Dendritic cell treated with granulocyte-macrophage colony-stimulating factor and Interleukin-4, amounts not matched to agents 40 ng/mL and 50 ng/mL, for 4 days (primary cell): ENCODE data around the gene PTGES3.
A peak's percentile ranks its signal among the peaks of the same experiment; 100 is the strongest.

ENCODE experiments used
- H3K27ac Mint-ChIP-seq: one replicate; pipeline ENCODE4 v1.8.0; 2022; ENCODE audit warnings: mild to moderate bottlenecking, mixed read lengths
- H3K27me3 Mint-ChIP-seq: one replicate; pipeline ENCODE4 v1.8.0; 2022; ENCODE audit warnings: mild to moderate bottlenecking, mixed read lengths
- H3K36me3 Mint-ChIP-seq: one replicate; pipeline ENCODE4 v1.8.0; 2022; ENCODE audit warnings: low read depth, mixed read lengths
- H3K4me1 Mint-ChIP-seq: one replicate; pipeline ENCODE4 v1.8.0; 2022; ENCODE audit warnings: low read depth, mixed read lengths
- H3K4me3 Mint-ChIP-seq: one replicate; pipeline ENCODE4 v1.8.0; 2022; ENCODE audit warnings: mild to moderate bottlenecking, moderate library complexity, mixed read lengths
- H3K9me3 Mint-ChIP-seq: one replicate; pipeline ENCODE4 v1.8.0; 2022; ENCODE audit warnings: mixed read lengths
- intact Hi-C: fragments of 100-400 bp; cut with micrococcal nuclease; formaldehyde crosslinking; loops from one replicate; pipeline ENCODE4 v1.15.0; 2022

PTGES3 gene

DNA sequence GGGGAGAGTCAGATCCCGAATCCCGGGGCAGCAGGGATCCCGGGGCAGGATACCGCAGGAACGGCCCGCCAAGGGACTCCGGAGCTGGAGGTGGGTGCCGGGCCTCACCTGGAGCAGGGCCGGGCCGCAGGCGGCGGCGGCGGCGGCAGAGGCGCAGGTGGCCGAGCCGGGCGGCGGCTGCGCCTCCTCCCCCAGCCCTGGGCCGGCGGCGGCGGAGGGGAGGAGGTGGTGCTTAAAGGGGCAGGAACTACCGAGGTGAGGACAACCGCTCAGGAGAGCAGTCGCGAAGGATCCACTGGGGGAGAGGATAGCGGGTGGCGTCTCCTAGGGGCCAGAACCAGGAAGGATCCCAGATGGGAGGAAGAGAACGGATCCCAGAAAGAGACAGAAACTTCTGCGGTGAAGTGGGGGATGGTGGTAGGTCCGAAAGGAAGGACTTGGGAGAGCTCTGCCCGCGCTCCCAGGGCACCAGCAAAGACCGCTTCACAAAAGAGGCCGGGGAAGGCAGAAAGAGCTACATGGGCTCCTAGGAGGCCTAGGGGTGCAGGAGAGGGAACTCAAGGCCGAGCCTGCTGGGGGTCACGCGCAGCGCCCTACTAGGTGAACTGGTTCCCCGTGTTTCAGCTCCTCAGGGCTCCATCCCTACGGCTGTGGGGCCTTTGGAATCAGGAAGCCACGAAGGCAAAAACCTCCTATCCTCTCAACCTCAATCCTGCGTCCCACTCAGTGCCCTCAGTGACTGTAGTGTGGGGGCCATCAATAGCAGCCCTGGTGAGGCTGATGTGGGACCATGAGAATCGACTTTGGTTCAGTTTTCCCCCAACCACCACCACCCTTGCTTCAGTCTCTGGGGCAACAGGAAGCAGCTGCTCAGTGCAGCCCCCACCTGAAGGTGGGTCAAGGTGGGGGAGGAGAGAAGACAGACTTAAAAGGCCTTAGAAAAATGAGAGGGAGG lies 53.0 kb downstream of the PTGES3 start:
- intact Hi-C loops: loop anchor here (5.0 to 10.0 kb wide), 3 partner anchors 52 to 450 kb away; partner anchors contain the start of genes NAB2 and PTGES3
- Mint-ChIP-seq H3K27me3 (no peaks in the 10 kb centered on the region), H3K27ac (peak overlapping the region; percentile 90), H3K4me3 (peak overlapping the region; percentile 97), H3K36me3 (peaks cover 63% of the 10 kb centered on the region), H3K9me3 (no peaks in the 10 kb centered on the region), H3K4me1 (peaks cover 89% of the 10 kb centered on the region)

GRCh38 chr12:56634242-56634836 lies 53.7 kb downstream of the PTGES3 start:
- Mint-ChIP-seq H3K4me1 (peaks cover 84% of the 10 kb centered on the region), H3K4me3 (peak overlapping the region; percentile 97), H3K27ac (peak overlapping the region; percentile 90), H3K27me3 (no peaks in the 10 kb centered on the region), H3K9me3 (no peaks in the 10 kb centered on the region), H3K36me3 (peaks cover 63% of the 10 kb centered on the region)
- intact Hi-C loops: loop anchor here (10.0 kb wide), 1 partner anchor 450 kb away; the partner anchor contains the start of gene NAB2

GRCh38 chr12:56633468-56634241 lies 54.4 kb downstream of the PTGES3 start:
- Mint-ChIP-seq H3K27me3 (no peaks in the 10 kb centered on the region), H3K27ac (peak overlapping the region; percentile 90), H3K4me3 (peak overlapping the region; percentile 97), H3K36me3 (peaks cover 63% of the 10 kb centered on the region), H3K4me1 (peaks cover 82% of the 10 kb centered on the region), H3K9me3 (no peaks in the 10 kb centered on the region)
- intact Hi-C loops: loop anchor here (10.0 kb wide), 1 partner anchor 451 kb away; the partner anchor contains the start of gene NAB2

GRCh38 chr12:56632701-56633467 lies 55.2 kb downstream of the PTGES3 start:
- intact Hi-C loops: loop anchor here (10.0 kb wide), 1 partner anchor 452 kb away; the partner anchor contains the start of gene NAB2
- Mint-ChIP-seq H3K36me3 (peaks cover 60% of the 10 kb centered on the region), H3K27me3 (no peaks in the 10 kb centered on the region), H3K4me1 (peaks cover 82% of the 10 kb centered on the region), H3K4me3 (peak overlapping the region; percentile 97), H3K27ac (peak overlapping the region; percentile 90), H3K9me3 (no peaks in the 10 kb centered on the region)

- H3K4me1 Mint-ChIP-seq: peaks cover 81% of the 10 kb centered on the region
- intact Hi-C loops: loop anchor here (10.0 kb wide), 1 partner anchor 453 kb away; the partner anchor contains the start of gene NAB2
- H3K9me3 Mint-ChIP-seq: no peaks in the 10 kb centered on the region
- peak overlapping the region; percentile 90 for H3K27ac Mint-ChIP-seq
- H3K36me3 Mint-ChIP-seq: peaks cover 60% of the 10 kb centered on the region
- H3K27me3 Mint-ChIP-seq: no peaks in the 10 kb centered on the region
- H3K4me3 Mint-ChIP-seq: peak overlapping the region; percentile 97
Observed at GRCh38 chr12:56631790-56632700, 56.0 kb downstream of the PTGES3 start.

DNA sequence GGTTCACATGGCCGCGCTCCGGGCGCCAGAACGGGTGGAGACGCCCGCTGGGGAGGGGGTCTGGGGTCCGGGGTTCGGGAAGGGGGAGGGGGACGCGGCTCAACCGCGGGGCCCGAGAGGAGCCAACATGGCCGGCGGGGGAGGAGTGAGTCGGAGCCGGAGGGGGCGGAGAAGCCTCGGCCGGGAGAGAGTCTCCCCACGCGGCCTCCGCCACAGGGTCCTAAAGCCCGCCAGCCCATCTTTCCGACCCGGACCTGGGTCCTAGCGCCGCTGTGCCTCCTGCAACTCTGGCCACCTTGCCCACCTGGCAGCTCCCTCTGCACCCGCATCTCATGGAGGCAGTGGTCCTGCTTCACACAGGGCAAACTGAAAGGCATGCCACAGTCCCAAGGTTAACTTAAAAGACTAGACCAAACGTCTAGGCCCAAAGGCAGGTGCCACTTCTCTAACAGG lies 57.9 kb downstream of the PTGES3 start, which contains the start of gene BAZ2A:
BAZ2A (minus strand) TSS at position 147 of the 453 bp plus-strand sequence. CDS start 12,796 bp downstream, outside the sequence.
- H3K27ac Mint-ChIP-seq: peak within 1 kb of the TSS; percentile 90
- intact Hi-C loops: loop anchor here (10.0 kb wide), 1 partner anchor 455 kb away; the partner anchor contains the start of gene NAB2
- peaks cover 65% of the 10 kb centered on the region for H3K4me1 Mint-ChIP-seq
- H3K27me3 Mint-ChIP-seq: no peaks in the 10 kb centered on the region
- H3K36me3 Mint-ChIP-seq: peaks cover 69% of the 10 kb centered on the region
- H3K4me3 Mint-ChIP-seq: peak within 1 kb of the TSS; percentile 86
- no peaks in the 10 kb centered on the region for H3K9me3 Mint-ChIP-seq

DNA sequence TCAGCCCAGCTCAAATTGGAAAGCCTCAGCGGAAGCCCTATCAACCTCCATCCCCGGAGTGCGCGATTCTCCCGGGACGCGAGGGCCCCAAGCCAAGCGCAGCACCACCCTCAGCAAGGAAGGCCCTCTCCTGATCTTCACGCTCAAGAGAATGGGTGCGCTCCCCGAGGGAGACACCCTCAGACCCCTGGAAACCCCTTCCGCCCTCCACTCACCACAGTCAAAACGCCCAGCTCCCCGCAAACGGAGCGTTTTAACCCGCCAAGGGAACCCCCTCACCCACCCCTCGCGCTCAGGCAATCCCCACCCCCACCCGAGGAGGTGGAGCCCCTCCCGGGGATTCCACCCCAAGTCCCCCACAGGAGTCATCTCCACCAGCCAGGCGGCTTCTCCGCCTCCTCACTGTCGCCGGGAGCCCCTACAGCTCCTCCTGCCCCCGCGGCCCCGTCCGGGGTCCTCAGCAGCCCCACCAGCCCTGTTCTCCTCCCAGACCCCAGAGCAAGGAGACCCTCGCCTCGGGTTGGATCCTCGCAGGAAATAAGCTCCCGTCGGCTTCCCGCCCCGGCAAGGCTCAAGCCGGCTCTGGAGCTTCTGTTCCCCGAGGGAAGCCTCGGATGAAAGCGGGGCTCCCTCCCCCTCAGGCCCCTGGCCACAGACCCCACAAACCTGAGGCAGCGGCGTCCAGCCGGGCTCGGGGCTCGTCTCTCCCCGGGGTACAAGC lies 58.5 kb downstream of the PTGES3 start:
- Mint-ChIP-seq H3K27me3 (no peaks in the 10 kb centered on the region), H3K9me3 (no peaks in the 10 kb centered on the region), H3K36me3 (peaks cover 67% of the 10 kb centered on the region), H3K4me1 (peaks cover 63% of the 10 kb centered on the region), H3K4me3 (peak overlapping the region; percentile 86), H3K27ac (peak overlapping the region; percentile 90)
- intact Hi-C loops: loop anchor here (10.0 kb wide), 1 partner anchor 455 kb away; the partner anchor contains the start of gene NAB2

DNA sequence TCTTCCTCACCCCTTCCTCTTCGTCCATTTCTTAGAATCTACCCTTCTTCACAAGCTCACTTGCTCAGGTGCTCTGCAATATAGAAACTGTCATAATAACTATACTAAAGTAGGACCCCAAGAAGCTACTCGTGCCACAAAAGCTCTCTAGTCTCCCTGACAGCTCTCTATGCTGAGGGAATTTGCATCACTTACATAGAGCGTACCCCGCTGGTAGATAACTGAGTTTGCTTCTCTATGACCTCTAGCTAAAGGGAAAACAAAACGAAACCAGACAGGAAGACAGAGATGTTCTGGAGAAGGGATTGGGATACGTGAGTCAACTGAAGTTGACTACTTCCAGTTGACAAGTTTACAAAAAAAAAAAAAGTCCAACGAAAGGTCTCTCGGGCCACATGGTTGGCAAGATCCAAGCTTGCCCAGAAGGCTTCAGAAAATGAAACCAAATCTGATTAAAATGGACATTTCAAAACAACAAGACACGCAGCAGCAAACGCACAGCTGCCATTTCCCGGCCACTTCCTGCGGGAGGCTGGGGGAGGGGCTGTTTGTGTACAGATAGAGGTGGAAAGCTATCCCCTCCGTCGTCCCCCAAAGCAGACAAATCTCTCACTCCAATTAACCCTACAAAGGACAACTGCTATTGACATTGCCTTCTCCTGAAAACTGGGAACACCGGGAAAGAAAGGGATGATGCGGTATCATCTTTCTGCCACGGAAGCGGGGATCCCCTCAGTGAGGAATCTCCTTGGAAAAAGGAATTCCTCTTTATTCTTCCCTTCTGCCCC lies 59.2 kb downstream of the PTGES3 start:
- H3K4me3 Mint-ChIP-seq: peak overlapping the region; percentile 86
- H3K4me1 Mint-ChIP-seq: peaks cover 63% of the 10 kb centered on the region
- no peaks in the 10 kb centered on the region for H3K9me3 Mint-ChIP-seq
- peaks cover 67% of the 10 kb centered on the region for H3K36me3 Mint-ChIP-seq
- no peaks in the 10 kb centered on the region for H3K27me3 Mint-ChIP-seq
- peak overlapping the region; percentile 90 for H3K27ac Mint-ChIP-seq
- intact Hi-C loops: no loop called here

DNA sequence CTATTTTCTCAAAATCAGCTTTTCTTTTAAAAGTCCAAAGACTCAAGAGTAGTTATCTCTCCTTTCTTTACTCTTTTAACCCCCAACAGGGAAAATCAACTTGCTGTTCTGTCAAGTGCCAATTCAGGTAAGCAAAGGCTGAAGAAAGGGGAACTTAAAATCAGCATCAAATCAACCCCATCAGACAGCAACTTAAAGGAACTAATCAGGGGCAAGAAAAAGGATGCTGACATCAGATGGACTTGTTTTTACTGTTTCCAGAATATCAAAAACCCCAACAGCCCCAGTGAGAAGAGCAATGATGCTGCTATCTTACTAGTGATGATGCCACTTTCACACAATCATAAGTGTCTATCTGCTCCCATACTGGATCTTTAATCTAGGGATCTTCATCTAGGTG lies 61.4 kb downstream of the PTGES3 start:
- no peaks in the 10 kb centered on the region for H3K27me3 Mint-ChIP-seq
- intact Hi-C loops: no loop called here
- no peak overlapping the region for H3K4me3 Mint-ChIP-seq
- H3K9me3 Mint-ChIP-seq: no peaks in the 10 kb centered on the region
- H3K4me1 Mint-ChIP-seq: peaks cover 48% of the 10 kb centered on the region
- peaks cover 84% of the 10 kb centered on the region for H3K36me3 Mint-ChIP-seq
- no peak overlapping the region for H3K27ac Mint-ChIP-seq

DNA sequence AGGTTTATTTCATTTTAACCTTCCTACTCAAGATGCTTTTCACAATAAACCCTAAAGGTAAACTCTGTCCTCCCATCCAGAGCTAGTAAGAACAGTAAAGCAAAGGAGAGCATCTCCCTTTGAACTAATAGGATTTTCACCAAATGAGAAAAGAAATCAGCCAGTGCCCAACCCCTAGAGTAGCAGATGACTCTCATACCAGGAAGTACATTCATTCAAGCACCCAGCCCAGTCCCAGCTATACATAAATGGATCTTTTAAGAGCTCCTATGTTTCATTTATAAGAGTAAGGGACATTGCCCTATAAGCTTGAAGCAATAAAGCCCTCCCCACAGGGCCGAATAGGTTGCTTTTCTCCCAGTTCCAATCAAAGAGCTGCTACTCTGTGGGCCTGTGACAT lies 65.5 kb downstream of the PTGES3 start:
- H3K36me3 Mint-ChIP-seq: peaks cover 90% of the 10 kb centered on the region
- no peaks in the 10 kb centered on the region for H3K27me3 Mint-ChIP-seq
- H3K27ac Mint-ChIP-seq: no peak overlapping the region
- peaks cover 19% of the 10 kb centered on the region for H3K4me1 Mint-ChIP-seq
- intact Hi-C loops: no loop called here
- no peaks in the 10 kb centered on the region for H3K9me3 Mint-ChIP-seq
- H3K4me3 Mint-ChIP-seq: no peak overlapping the region

- H3K4me1 Mint-ChIP-seq: no peaks in the 10 kb centered on the region
- no peaks in the 10 kb centered on the region for H3K27me3 Mint-ChIP-seq
- no peak overlapping the region for H3K27ac Mint-ChIP-seq
- peaks cover 93% of the 10 kb centered on the region for H3K36me3 Mint-ChIP-seq
- H3K4me3 Mint-ChIP-seq: no peak overlapping the region
- H3K9me3 Mint-ChIP-seq: no peaks in the 10 kb centered on the region
- intact Hi-C loops: no loop called here
Observed at GRCh38 chr12:56616925-56617324, 71.2 kb downstream of the PTGES3 start.
